ENCODE measurements around the gene IZUMO1.
"Not testable (repeated sequence)": the region's sequence is repeated elsewhere in the genome, so short reads cannot be mapped to it uniquely, and the experiment has no call there.

IZUMO1 gene

GRCh38 chr19:48746738-48747575, at the start of gene IZUMO1:
TSS of gene IZUMO1 (minus strand) at chr19:48746909. CDS start at chr19:48745859, 1,050 bp downstream.
- FAIRE-seq = no peak

GRCh38 chr19:48795685-48796070, 49.0 kb upstream of the IZUMO1 start:
- no peak for FAIRE-seq

GRCh38 chr19:48795055-48795684, 48.5 kb upstream of the IZUMO1 start:
- FAIRE-seq = no peak

GRCh38 chr19:48794291-48794690, 47.6 kb upstream of the IZUMO1 start:
- no peak for FAIRE-seq

- FAIRE-seq = no peak
Observed at GRCh38 chr19:48793271-48793670, 46.6 kb upstream of the IZUMO1 start.

- not testable (repeated sequence) for FAIRE-seq
Observed at GRCh38 chr19:48787331-48787730, 40.6 kb upstream of the IZUMO1 start.

- FAIRE-seq = not testable (repeated sequence)
Observed at GRCh38 chr19:48786422-48786821, 39.7 kb upstream of the IZUMO1 start.

- no peak for FAIRE-seq
Observed at GRCh38 chr19:48784527-48784926, 37.8 kb upstream of the IZUMO1 start.

GRCh38 chr19:48780631-48781391, 34.1 kb upstream of the IZUMO1 start:
- FAIRE-seq = no peak

GRCh38 chr19:48779636-48780035, 32.9 kb upstream of the IZUMO1 start:
- FAIRE-seq = no peak

GRCh38 chr19:48777720-48778119, 31.0 kb upstream of the IZUMO1 start:
- no peak for FAIRE-seq

- FAIRE-seq = no peak
Observed at GRCh38 chr19:48777139-48777538, 30.4 kb upstream of the IZUMO1 start.

- no peak for FAIRE-seq
Observed at GRCh38 chr19:48772503-48772953, 25.8 kb upstream of the IZUMO1 start.

- FAIRE-seq = no peak
Observed at GRCh38 chr19:48770734-48771472, 24.2 kb upstream of the IZUMO1 start.

GRCh38 chr19:48770266-48770665, 23.6 kb upstream of the IZUMO1 start:
- FAIRE-seq = no peak

GRCh38 chr19:48768994-48769713, 22.4 kb upstream of the IZUMO1 start:
- no peak for FAIRE-seq

GRCh38 chr19:48768171-48768753, 21.6 kb upstream of the IZUMO1 start:
- FAIRE-seq = not testable (repeated sequence)

GRCh38 chr19:48765816-48766215, 19.1 kb upstream of the IZUMO1 start:
- FAIRE-seq = not testable (repeated sequence)

- FAIRE-seq = no peak
Observed at GRCh38 chr19:48760504-48761205, 13.9 kb upstream of the IZUMO1 start.

GRCh38 chr19:48757741-48758144, 11.0 kb upstream of the IZUMO1 start:
- no peak for FAIRE-seq
